Skeletal muscle cell (primary cell): Measurements from ENCODE around the gene RNF38.
"Not testable (repeated sequence)": the region's sequence is repeated elsewhere in the genome, so short reads cannot be mapped to it uniquely, and the experiment has no call there.

ENCODE experiments used
- DNase-seq: peaks from one replicate; pipeline ENCODE4 v3.0.0-alpha.2; 2010; ENCODE audit warnings: low read depth
- H3K4me3 ChIP-seq: 2 replicates; pipeline ENCODE4 v1.5.1; 2011; ENCODE audit warnings: low read depth, mild to moderate bottlenecking, control low read depth, low read length, moderate library complexity

RNF38 gene

DNA sequence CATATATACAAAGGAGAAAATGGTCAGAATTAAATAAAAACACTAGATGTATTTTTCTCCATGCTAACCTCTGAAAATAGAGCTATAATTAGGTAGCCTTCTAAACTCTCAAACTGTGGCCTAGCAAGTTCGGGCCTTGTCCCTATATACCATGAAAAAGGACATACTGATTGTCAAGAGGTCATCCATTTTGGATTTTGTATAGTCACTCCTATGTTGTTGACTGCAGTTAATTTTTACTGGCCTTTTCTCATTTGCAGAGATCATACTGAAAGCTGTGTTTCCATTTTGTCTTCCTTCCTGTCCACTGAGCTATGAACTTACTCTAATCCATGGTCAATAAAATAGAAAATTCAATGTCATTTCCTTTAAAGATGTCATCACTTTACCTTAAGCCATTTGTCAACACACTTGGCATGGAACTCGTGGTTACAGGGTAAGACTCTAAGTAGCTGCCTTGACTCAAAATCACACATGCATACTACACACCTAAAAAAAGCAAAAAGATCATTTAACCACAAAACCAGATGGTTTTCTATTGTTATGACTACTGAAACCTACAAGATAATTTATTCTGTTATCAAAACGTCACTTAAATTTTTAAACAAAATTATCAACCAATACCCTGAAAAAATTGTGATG is 58.0 kb downstream of the RNF38 start:
- no peak for DNase-seq
- no peak overlapping the region for H3K4me3 ChIP-seq

DNA sequence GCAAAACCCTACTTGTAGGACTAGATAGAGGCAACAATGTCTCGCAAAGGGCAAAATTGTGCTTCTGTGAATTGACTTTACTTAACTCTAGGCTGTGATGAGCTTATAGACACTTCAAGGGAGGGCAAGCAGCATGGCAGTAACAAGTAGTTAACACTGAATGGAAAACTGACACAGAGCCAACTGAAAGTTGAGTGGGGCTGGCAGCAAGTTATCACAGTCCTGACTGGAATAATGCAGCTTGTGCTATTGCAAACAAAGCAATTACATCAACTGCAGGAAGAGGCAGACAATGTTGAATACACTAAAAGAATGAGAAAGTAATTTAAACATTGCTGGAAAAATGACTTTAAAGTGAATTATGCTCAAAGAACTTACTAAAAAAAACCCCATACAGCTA is 62.2 kb downstream of the RNF38 start:
- DNase-seq = no peak
- no peak overlapping the region for H3K4me3 ChIP-seq

DNA sequence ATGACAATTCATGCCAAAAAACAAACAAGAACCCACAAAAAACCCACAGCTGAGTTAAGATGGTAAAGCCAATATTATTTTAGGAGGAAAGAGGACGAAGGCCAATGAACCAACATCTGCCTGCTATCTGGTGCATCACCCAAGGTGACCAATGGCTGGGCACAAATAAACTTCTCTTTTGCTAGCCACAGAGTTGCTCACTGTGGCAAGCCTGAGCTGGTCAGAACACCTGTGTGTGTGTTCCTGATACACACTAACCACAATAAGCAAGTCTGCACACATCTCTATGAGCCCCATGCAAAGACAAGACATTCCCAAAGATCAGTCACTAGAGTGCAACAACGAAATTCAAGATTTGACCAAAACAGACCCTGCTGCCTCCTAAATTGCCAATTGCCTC is 63.1 kb downstream of the RNF38 start:
- no peak for DNase-seq
- H3K4me3 ChIP-seq = no peak overlapping the region

DNA sequence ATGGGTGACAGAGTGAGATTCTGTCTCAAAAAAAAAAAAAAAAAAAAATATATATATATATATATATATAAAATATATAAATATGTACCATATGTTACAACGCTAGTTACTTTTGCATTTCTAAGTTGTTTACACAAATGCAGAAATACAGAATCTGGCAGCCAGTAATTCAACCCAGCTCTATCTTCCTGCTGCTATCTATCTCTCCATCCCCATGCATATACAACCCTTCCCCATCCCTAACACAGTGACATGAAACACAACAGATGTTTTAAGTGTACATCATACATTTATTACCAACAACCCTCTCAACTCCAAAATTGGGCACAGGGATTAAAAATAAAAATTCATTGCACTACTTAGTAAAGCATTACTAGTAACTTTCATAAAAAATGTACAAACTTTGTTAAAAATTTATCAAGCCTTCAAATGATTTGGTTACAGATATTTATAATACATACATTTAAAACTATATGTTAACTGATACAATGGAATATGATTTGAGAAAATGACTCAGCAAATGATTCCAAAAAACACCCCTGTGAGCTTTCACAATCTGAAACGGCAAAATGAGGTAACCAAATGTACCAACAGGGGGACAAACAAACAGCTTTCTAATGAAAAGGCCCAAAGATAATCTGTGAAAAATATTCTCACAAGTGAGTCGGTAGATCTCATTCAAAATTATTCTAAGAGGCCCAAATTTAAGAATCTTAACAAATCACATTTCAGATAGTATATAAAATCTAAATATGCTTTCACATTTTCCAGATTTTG is 63.8 kb downstream of the RNF38 start:
- no peak for DNase-seq
- no peak overlapping the region for H3K4me3 ChIP-seq

DNA sequence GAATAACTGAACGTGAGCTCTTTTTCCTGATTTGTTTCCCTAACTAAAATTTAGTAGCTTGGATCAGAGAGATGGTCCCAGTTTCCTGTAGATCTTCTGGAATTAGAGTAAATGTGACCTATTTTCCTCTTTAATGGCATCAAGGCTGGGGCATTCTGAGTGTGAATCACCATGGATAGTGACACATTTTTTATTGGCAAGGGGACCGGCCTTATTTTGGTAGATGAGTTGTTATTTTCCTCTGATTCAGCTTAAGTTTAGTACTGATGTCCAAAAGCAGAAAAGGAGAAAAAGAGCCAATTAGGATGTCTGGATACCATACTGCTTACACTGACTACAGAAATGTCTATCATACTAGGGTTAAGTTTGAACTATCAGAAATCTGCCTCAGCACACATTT is 68.1 kb downstream of the RNF38 start:
- H3K4me3 ChIP-seq = no peak overlapping the region
- DNase-seq = no peak

DNA sequence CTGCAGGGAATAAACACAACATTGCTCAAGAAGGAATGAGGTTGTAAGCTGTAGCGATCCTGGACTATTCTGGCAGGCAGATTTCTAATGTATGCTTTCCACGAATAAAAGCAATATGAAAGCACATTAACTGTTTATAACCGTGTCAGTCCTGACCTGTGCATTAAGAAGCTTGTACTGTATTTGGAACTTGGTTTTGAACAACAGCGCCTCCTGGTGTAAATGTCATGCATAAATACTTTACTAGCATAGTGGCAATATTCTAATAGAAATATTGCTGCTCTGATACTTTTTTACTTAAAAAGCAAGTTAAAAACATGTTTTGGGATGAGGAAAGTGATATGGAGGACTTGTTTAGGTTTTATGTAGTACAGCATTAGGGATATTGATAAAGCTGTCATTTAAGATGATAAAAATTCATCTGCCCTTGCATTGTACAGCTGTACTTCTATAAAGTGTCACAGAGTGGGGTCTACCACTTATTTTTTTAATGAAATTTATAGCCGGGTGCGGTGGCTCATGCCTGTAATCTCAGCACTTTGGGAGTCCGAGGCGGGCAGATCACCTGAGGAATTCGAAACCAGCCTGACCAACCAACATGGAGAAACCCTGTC is 71.2 kb downstream of the RNF38 start:
- no peak overlapping the region for H3K4me3 ChIP-seq
- DNase-seq = peak; percentile 31

DNA sequence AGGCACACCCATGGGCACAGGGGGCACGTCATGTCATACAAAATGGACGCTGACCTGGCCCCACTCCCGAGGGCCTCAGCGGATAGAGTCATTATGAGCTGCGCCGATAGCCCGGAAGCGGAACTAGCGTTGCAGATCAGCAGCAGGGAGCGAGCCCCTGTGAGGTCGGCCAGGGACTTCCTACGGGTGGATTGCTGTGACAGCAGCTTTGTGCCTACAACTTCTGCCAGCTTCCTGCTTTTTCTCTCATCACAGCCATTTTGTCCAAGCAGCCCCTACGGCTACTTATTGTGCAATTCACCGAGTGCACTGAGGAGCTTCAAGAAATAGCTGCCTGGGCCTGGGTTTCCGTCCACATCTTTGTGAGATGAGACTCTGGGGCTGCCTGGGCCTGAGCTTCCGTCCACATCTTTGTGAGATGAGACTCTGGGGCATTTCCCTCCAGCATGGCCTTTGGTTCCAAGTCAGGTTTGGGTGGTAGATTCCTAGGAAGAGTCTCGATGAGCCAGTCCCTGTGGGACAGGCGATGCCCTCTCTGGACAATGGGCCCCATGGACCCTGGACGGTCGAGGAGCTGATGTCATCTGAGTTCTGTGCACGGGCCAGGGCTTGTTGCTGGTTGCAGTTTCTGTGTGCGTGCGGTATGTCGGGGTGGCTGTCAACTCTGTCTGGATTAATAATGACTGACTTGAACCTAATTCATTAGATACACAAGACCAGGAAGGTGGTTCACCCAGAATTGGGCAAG is 74.8 kb downstream of the RNF38 start:
- H3K4me3 ChIP-seq = no peak overlapping the region
- DNase-seq = no peak

DNA sequence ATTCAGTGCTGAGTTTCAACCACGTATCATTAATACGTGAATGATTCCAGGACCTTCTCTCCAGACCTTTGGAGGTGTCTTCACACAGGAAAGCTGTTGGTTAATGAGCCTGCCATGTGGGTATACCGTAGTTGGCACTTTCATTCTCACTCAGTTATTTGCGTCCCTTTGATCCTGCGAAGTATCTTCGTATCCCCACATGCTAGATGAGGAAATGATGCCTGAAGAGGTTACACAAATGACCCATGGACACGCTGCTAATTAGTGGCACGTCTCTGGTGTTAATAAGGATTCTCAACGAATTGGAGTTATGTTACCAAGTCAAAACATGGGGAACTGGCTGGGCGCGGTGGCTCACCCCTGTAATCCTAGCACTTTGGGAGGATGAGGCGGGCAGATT is 76.1 kb downstream of the RNF38 start:
- no peak for DNase-seq
- no peak overlapping the region for H3K4me3 ChIP-seq

DNA sequence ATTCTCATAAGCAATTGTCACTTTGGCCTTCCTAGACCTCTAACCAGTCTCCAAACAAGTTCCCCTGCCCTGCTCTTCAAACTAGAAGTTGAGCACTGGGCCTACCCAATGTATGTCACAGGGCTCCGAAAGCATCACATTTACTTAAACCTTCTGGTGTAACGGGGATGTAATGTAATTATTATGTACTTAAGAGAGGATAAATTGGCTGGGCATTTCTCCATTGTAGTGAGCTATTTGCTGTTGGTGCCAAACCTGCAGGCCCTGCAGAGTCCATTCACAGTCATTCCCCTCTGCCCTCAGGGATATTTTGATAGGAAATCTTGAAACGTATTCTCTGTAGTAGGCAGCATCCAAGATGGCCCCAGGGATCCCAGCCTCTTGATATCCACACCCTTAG is 77.6 kb downstream of the RNF38 start:
- H3K4me3 ChIP-seq = no peak overlapping the region
- DNase-seq = no peak

DNA sequence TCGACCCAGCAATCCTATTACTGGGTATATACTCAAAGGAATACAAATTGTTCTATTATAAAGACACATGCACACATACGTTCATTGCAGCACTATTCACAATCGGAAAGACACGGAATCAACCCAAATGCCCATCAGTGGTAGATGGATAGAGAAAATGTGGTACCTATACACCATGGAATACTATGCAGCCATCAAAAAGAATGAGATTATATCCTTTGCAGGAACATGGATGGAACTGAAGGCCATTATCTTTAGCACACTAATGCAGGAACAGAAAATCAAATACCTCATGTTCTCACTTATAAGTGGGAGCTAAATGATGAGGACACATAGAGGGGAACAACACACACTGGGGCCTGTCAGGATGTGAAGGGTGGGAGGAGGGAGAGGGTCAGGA is 78.2 kb downstream of the RNF38 start:
- H3K4me3 ChIP-seq, DNase-seq: not testable (repeated sequence)

DNA sequence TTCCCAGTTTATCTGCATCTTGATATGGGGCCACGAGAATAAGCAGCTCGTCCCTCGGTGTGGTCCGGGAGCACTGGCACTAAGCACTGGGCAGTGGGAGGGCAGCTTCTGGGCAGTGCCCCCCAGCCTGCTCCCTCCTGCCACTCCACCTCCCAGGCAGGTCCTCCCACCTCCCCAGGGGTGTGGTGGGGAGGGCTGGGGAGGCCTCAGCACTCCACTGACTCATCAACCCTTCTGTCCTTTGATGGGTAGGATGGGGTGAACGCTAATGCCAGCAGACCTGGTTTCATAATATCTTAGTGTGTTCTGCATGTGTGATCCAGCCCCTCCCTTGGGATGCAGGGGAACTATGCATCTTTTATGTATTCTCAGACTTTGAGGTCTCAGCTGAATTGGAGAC is 79.6 kb downstream of the RNF38 start:
- no peak for DNase-seq
- H3K4me3 ChIP-seq = no peak overlapping the region

DNA sequence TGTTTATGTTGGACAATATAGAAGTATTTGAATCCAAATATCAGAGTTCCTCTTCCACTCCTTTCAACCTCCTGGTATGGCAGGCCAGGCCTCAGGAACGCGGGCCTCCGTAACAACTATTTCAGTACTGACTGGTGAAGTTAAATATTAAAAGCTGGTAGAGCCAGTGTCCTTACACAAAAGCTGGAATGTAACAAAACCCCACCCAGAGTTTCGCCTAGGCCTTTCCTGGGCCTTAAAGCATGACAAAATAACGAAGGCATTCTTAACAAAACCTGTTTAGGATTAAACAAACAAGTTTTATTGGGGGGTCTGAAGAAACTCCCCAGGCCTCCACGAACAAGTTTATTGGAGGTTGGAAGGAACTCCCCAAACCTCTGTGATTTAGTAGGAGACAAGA is 80.3 kb downstream of the RNF38 start:
- no peak overlapping the region for H3K4me3 ChIP-seq
- no peak for DNase-seq

DNA sequence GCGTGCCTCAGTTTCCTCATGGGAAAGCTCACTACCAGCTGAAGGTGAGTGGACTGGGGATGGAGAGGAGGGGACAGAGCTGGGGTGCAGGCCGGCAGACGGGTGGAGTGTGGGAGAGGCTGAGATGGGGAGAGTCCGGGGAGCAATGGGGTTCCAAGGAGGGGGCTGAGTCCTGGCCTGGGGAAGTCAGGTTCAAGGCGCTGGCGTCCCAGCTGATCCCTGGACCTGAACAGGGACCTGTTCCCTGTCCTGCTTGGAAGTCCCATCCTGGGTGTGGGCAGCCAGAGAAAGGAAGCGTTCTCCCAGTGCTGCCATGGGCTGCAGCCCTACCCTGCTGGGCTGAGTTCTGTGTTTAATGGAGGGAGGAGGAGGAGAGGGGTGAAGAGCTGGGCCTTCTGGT is 80.9 kb downstream of the RNF38 start:
- H3K4me3 ChIP-seq = no peak overlapping the region
- DNase-seq = no peak

DNA sequence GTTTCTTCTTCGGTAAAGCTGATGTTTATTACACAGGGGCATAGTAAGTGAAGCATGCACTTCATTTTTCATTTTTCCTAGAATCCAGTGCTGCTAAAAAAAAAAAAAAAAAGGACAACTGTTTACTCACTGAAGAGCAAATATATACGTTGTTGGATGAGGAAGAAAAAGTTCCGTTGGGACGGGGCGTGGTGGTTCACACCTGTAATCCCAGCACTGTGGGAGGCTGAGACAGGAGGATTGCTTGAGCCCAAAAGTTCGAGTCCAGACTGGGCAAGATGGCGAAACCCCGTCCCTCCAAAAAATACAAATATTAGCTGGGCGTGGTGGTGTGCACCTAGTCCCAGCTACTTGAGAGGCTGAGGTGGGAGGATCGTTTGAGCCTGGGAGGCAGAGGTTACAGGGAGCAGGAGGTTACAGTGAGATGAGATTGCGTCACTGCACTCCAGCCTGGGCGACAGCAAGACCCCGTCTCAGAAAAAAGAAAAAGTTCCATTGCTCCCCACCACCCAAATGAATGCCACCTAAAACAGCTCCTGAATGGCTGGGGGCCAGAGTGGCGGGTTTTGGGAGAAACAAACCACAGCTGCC is 81.8 kb downstream of the RNF38 start:
- H3K4me3 ChIP-seq = no peak overlapping the region
- DNase-seq = no peak

DNA sequence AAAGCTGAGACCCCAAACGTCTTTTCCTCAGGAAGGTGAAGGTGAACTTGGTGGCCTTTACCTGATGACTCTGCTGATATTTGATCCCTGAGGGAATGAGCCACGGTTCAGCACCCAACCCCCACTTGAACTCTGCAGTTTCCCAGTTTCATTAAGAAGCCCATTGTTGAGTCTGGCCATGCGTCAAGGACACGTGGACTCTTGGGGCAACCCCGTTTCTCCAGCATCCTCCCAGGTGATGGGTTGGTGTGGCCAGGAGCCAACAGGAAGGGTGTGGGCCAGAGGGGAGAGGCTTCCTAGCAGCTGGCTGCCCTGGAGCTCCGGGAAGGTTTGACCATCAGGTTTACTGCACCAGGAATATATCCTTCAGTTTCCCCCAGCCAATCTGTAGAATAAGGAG is 82.3 kb downstream of the RNF38 start:
- DNase-seq = no peak
- no peak overlapping the region for H3K4me3 ChIP-seq

DNA sequence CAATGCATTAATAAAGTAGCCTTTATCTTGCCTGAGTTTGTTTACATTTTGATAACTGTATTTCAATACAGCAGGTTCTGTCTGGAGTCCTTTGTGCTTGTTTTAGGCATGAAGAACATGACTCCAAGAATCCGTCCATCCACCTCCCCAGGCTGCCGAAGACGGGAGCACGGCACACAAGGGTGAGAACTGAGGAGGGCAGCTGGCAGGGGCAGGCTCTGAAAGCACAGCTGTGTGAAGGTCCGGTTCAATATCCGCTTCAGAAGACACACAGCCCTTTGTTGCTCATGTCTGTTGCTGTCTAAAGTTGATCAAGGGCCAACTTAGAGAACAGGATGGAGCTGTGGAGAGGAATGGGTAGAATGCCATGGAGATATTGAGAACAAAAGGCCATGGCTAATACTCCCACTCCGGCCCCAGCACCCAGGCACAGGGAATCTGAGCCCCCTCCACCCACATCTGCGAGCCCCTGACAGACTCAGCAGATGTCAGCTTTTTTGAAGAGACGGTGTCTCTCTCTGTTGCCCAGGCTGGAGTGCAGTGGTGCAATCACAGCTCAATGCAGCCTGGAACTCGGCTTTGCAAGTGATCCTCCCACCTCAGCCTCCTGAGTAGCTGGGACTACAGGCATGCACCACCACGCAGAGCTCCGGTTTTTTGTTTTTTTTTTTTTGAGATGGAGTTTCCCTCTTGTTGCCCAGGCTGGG is 83.3 kb downstream of the RNF38 start:
- no peak overlapping the region for H3K4me3 ChIP-seq
- DNase-seq = no peak

DNA sequence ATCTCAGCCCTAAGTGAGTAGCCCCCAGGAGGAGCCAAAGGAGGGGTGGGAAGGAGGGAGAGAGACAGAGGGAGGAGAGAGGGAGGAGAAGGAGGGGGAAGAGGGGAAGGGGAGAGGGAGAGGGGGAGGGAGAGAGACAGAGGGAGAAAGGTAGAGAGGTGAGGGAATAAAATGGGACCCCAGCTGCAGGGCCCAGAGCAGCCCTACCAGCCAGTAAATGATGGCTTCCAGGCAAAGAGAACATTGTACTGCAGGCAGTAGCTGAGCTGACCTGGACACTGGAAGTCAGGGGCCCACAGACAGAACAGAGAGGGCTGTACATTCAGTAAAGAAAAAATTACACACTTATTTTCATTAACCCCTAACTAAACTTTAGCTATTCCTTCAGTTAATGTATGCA is 84.0 kb downstream of the RNF38 start:
- H3K4me3 ChIP-seq = no peak overlapping the region
- no peak for DNase-seq

DNA sequence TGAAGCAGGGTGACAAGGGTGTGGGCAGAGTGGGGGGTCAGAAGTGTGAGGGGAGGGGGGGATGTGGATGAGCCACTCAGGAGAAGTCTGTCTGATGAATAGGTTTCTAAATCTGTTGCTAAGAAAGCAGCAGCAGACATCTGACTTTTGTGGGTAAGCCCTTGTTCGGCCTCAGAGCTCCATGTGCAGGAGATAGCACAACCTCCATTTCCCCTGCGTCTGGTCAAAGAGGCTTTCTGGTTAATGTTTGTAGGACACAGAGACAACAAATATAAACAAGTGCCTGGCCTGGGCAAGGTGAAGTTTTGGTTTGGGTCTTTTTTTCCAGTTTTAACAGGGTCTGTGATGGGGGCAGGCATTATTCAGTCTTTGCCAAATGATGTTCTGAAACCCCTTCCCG is 84.8 kb downstream of the RNF38 start:
- no peak overlapping the region for H3K4me3 ChIP-seq
- DNase-seq = no peak

DNA sequence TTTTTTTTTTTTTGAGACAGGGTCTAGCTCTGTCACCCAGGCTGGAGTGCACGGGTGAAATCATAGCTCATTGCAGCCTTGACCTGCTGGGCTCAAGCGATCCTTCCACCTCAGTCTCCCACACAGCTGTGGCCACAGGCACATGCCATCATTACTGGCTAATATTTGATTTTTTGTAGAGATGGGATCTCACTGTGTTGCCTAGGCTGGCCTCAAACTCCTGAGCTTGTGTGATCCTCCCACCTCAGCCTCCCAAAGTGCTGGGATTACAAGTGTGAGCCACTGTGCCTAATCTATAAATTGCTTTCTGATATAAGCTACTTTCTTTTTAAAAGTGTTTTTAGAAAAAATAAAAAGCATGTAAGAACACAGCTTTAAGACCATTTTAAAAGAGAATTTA is 85.3 kb downstream of the RNF38 start:
- H3K4me3 ChIP-seq = no peak overlapping the region
- DNase-seq = no peak
